Prostate gland (tissue), 2 donors: ENCODE results near the gene MAP7D3.

Source experiments
- POLR2A ChIP-seq: fragments of 450-650 bp; IDR thresholded peaks from one replicate; pipeline ENCODE4 v1.6.1; 2016; ENCODE audit warnings: antibody characterized with exemption, mild to moderate bottlenecking
- POLR2AphosphoS5 ChIP-seq: sonication (generic); formaldehyde crosslinking; IDR thresholded peaks from one replicate; pipeline ENCODE4 v1.6.1; 2017; ENCODE audit warnings: antibody characterized with exemption
- TF ChIP-seq, protein P1 (sequence below), 4 experiments: fragments of 200-600 bp in 2 of 4; fragments of 450-650 bp in 2 of 4; sonication (generic) in 2 of 4; IDR thresholded peaks; 1 replicate in 3 of 4; 2 replicates in 1 of 4; pipeline ENCODE4 v1.5.1; 2016 to 2019; ENCODE audit warnings: antibody characterized with exemption in 4 of 4, mild to moderate bottlenecking in 2 of 4, moderate library complexity in 2 of 4

DNA sequence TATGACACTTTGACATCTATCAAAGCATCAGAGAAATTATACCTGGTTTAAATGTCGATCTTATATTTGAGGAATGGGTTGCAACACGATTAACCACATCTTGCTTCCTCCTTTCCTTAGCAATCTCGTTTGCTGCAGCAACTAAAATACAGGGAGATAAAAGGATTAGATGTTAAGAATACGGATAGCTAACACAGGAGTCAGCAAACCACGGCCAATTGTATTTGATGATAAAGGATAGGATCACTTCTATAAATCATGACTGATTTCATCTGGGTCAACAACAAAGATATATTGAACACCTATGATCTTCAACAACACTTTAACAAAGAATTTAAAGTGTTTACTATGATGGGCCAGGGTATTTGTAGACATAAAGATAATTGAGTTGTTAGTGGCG is 5.0 kb downstream of the MAP7D3 start:
- TF ChIP-seq POLR2AphosphoS5, result no peak
- TF ChIP-seq, protein P1, sequence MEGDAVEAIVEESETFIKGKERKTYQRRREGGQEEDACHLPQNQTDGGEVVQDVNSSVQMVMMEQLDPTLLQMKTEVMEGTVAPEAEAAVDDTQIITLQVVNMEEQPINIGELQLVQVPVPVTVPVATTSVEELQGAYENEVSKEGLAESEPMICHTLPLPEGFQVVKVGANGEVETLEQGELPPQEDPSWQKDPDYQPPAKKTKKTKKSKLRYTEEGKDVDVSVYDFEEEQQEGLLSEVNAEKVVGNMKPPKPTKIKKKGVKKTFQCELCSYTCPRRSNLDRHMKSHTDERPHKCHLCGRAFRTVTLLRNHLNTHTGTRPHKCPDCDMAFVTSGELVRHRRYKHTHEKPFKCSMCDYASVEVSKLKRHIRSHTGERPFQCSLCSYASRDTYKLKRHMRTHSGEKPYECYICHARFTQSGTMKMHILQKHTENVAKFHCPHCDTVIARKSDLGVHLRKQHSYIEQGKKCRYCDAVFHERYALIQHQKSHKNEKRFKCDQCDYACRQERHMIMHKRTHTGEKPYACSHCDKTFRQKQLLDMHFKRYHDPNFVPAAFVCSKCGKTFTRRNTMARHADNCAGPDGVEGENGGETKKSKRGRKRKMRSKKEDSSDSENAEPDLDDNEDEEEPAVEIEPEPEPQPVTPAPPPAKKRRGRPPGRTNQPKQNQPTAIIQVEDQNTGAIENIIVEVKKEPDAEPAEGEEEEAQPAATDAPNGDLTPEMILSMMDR (IDR thresholded peaks at IDR 0.05), result no peak
- no peak for TF ChIP-seq POLR2A
